GM12873 (cell line): ENCODE results near the gene RAB36.

ENCODE experiments used
- TF ChIP-seq, protein P1 (sequence below): IDR thresholded peaks from 2 replicates; pipeline ENCODE4 v1.5.1; 2012; ENCODE audit warnings: low read depth, mild to moderate bottlenecking, moderate library complexity, low read length, control low read depth; ENCODE audit not compliant: insufficient read depth; ENCODE audit errors: missing control alignments

The RAB36 gene

GRCh38 chr22:23159291-23159630, 14.0 kb downstream of the RAB36 start:
- TF ChIP-seq, protein P1, sequence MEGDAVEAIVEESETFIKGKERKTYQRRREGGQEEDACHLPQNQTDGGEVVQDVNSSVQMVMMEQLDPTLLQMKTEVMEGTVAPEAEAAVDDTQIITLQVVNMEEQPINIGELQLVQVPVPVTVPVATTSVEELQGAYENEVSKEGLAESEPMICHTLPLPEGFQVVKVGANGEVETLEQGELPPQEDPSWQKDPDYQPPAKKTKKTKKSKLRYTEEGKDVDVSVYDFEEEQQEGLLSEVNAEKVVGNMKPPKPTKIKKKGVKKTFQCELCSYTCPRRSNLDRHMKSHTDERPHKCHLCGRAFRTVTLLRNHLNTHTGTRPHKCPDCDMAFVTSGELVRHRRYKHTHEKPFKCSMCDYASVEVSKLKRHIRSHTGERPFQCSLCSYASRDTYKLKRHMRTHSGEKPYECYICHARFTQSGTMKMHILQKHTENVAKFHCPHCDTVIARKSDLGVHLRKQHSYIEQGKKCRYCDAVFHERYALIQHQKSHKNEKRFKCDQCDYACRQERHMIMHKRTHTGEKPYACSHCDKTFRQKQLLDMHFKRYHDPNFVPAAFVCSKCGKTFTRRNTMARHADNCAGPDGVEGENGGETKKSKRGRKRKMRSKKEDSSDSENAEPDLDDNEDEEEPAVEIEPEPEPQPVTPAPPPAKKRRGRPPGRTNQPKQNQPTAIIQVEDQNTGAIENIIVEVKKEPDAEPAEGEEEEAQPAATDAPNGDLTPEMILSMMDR, result no peak

DNA sequence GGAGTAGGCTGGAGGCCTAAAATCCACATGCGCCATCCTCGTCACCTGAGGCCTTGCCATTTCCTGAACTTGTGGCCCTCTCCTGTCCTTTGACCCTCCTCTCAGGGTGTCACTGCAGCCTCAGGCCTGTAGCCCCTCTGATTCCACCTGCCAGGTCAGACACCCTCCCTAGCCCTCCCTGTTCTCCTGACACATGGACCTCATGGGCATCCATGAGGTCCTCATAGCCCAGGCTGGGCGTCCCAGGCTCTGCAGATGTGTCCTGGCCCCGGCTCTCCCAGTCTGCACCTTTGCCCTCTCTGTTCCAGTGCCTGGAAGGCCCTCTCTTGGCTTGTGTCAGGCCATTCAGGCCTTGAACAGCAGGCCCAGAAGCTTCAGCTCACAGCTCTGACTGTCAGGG, 15.8 kb downstream of the RAB36 start:
- TF ChIP-seq, protein P1, result no peak

DNA sequence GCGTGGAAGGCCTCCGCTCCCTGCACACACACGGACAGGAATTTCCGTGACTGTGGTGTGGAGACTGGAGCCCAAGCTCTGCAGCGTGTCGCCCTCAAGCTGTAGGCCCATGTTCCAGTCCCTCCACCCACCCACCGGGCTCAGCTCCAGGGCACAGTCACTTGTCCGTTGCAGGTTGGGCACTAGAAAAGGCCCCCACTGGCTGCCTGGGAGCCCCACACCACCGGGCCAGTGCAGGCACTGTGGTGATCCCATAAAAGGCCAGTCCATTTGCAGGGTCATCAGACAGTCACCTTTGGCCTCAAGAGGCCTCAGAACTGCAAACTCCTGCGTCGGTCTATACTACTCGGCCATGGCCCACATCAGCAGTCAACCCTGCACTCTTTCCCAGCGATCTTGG, 16.3 kb downstream of the RAB36 start:
- TF ChIP-seq, protein P1, result no peak

DNA sequence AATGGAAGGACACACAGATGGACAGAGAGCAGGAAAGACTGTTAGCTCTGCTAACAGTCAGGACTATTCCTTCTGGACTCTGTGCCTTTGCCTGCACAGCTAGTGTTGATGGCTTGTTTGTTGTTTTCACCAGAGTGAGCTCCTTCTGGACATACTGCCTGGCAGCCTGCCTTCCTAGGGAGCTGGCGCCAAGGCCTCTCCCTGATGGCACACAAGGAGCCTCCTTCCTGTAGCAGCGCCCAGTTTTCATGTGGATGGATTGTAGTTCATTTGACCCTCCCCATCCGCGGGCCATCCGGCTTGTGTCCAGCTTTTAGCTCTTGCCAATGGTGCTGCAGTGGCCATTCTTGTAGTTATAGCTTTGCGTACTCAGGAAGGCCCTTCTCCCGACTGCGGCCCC, 18.4 kb downstream of the RAB36 start:
- TF ChIP-seq, protein P1, result no peak

GRCh38 chr22:23164091-23164490, 18.8 kb downstream of the RAB36 start:
- TF ChIP-seq, protein P1, result no peak

GRCh38 chr22:23166042-23166831, 21.0 kb downstream of the RAB36 start:
- TF ChIP-seq, protein P1, result no peak

DNA sequence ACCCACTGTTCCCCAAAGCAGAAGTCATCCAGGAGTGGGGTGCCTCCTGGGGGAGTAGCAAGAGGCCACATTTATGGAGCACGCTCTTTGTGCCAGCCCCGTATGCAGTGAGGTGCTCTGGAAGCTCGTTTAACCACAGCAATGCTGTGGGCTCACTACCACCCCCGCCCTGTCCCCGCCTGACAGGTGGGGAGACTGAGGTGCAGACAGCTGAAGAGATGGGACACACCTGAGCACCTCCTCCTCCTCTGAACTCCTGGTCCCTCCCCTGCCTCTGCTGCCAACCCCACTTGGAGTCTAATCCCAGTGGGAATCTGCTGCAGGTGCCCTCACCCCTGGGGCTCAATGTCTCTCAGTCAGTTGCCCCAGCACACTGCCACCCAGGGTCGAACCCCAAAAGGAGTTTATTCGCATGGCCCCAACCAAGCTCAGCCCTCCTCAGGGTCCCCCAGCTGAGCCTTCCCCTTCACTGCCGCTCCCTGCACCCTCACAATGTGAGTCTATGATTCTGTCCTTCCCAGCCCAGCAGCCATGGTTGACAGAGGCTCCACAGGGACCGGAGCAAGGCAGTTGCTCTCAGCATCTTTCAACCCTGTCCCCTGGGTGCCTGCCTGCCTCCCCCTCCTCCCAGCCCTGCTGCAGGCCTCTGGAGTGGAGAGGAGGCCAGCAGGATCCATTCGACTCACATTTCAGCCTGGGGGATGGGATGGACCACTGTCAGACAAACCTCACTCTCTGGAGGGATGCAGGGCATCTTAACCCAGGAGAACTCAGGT, 21.8 kb downstream of the RAB36 start:
- TF ChIP-seq, protein P1, result no peak
